Neutrophil (primary cell): ENCODE measurements around the gene YIF1B.

Experiments
- H3K27ac ChIP-seq: fragments of 200-600 bp; sonication (generic); 2 replicates; pipeline ENCODE4 v1.5.1; 2016; ENCODE audit warnings: mild to moderate bottlenecking, moderate library complexity
- H3K27me3 ChIP-seq: fragments of 200-600 bp; sonication (generic); 2 replicates; pipeline ENCODE4 v1.6.0; 2016; ENCODE audit warnings: mild to moderate bottlenecking
- H3K36me3 ChIP-seq: fragments of 200-600 bp; sonication (generic); 2 replicates; pipeline ENCODE4 v1.5.1; 2017
- H3K4me1 ChIP-seq, 2 experiments: fragments of 200-600 bp in 1 of 2; sonication (generic) in 1 of 2; 1 replicate in 1 of 2; 2 replicates in 1 of 2; pipeline versions ENCODE4 v1.5.1 to v1.6.1; 2013 to 2016; ENCODE audit warnings: low read depth in 1 of 2, low read length in 1 of 2, mild to moderate bottlenecking in 1 of 2, moderate library complexity in 1 of 2; ENCODE audit not compliant: control insufficient read depth in 1 of 2, insufficient read depth in 1 of 2
- H3K4me3 ChIP-seq, 2 experiments: fragments of 200-600 bp in 1 of 2; sonication (generic) in 1 of 2; 1 replicate in 1 of 2; 2 replicates in 1 of 2; pipeline ENCODE4 v1.5.1; 2013 to 2016; ENCODE audit warnings: low read depth in 1 of 2, low read length in 1 of 2, mild to moderate bottlenecking in 1 of 2, moderate library complexity in 1 of 2
- H3K9me3 ChIP-seq: fragments of 200-600 bp; sonication (generic); 2 replicates; pipeline ENCODE4 v1.5.1; 2016
- TF ChIP-seq, protein P1 (sequence below): fragments of 200-600 bp; sonication (generic); IDR thresholded peaks from 2 replicates; pipeline ENCODE4 v1.5.1; 2016; ENCODE audit warnings: antibody characterized with exemption

YIF1B gene

DNA sequence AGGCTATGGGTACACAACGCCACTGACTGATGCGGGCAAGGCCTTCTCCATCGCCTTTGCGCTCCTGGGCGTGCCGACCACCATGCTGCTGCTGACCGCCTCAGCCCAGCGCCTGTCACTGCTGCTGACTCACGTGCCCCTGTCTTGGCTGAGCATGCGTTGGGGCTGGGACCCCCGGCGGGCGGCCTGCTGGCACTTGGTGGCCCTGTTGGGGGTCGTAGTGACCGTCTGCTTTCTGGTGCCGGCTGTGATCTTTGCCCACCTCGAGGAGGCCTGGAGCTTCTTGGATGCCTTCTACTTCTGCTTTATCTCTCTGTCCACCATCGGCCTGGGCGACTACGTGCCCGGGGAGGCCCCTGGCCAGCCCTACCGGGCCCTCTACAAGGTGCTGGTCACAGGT, 10.8 kb upstream of the YIF1B start:
- no peaks in the 10 kb centered on the region for H3K27me3 ChIP-seq
- no peak overlapping the region for H3K4me3 ChIP-seq
- no peak overlapping the region for H3K27ac ChIP-seq
- TF ChIP-seq, protein P1, sequence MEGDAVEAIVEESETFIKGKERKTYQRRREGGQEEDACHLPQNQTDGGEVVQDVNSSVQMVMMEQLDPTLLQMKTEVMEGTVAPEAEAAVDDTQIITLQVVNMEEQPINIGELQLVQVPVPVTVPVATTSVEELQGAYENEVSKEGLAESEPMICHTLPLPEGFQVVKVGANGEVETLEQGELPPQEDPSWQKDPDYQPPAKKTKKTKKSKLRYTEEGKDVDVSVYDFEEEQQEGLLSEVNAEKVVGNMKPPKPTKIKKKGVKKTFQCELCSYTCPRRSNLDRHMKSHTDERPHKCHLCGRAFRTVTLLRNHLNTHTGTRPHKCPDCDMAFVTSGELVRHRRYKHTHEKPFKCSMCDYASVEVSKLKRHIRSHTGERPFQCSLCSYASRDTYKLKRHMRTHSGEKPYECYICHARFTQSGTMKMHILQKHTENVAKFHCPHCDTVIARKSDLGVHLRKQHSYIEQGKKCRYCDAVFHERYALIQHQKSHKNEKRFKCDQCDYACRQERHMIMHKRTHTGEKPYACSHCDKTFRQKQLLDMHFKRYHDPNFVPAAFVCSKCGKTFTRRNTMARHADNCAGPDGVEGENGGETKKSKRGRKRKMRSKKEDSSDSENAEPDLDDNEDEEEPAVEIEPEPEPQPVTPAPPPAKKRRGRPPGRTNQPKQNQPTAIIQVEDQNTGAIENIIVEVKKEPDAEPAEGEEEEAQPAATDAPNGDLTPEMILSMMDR, result no peak
- no peaks in the 10 kb centered on the region for H3K9me3 ChIP-seq
- peaks cover under 1 to 1% of the 10 kb centered on the region in 2 experiments for H3K4me1 ChIP-seq
- H3K36me3 ChIP-seq, result peaks cover 52% of the 10 kb centered on the region

DNA sequence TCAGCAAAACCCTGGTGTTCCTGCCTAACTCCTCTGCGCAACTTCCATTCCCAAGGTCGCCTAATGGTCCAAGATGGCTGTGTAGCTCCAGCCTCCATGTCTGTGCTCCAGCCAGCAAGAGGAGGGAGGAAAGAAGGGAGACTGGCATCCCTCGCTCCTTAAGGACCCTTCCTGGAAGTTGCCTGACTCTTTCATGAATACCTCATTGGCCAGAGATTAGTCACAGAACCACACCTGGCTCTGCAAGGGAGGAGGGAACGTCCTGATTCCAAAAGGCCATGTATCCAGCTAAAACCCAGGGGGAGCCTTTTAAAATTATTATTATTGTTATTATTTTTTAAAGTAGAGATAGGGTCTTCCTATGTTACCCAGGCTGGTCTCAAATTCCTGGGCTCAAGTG, 8.7 kb upstream of the YIF1B start:
- Histone ChIP-seq H3K36me3 (peaks cover 48% of the 10 kb centered on the region), H3K27ac (no peak overlapping the region), H3K4me3 (no peak overlapping the region), H3K27me3 (no peaks in the 10 kb centered on the region), H3K4me1 (peaks cover 20 to 22% of the 10 kb centered on the region in 2 experiments), H3K9me3 (no peaks in the 10 kb centered on the region)
- TF ChIP-seq, protein P1, result no peak

DNA sequence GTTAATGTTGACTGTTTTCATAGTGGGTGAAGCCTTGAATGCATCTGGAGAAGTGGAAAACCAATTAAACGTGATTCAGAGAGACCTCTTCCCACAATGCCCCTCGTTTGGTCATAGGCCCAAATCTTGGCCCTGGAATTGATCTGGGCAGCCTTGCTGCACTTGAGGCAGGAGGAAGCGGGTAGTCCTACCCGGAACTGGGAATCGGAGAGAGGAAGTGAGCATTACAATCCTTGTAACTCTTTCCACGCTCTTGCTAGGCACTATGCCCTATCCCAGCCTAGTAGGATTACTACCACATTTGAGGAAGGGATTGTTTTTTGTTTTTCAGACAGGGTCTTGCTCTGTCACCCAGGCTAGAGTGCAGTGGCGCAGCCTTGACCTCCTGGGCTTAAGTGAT, 7.5 kb upstream of the YIF1B start:
- Histone ChIP-seq H3K27me3 (no peaks in the 10 kb centered on the region), H3K9me3 (no peaks in the 10 kb centered on the region), H3K27ac (no peak overlapping the region), H3K36me3 (peaks cover 43% of the 10 kb centered on the region), H3K4me3 (no peak overlapping the region), H3K4me1 (peaks cover 31 to 34% of the 10 kb centered on the region in 2 experiments)
- TF ChIP-seq, protein P1, result no peak

DNA sequence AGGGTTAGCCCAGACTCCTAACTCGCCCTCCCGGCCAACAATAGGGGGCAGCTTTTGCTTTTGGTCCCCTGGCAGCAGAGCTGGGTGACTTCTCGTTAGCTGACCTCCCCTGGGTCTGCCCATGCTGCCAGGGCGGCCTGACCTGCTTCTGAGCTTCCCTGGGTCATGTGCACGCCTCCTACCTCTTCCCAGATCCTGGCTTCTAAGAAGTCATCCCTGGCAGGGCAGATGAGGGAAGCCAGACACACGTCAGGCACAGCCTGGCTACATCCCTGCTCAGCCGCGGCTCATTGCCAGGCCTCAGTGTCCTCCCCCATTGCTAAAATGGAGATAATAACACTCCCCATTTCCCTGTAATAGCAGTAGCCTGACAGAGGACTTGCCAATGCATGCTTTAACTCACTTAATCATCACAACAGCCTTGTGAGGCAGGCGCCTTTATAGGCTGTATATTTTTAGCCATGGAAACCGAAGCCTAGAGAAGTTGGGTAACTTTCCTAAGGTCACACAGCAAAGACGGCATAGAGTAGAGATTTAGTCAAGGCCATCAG, 6.0 kb upstream of the YIF1B start:
- H3K9me3 ChIP-seq, result no peaks in the 10 kb centered on the region
- peaks cover 47 to 50% of the 10 kb centered on the region in 2 experiments for H3K4me1 ChIP-seq
- H3K36me3 ChIP-seq, result peaks cover 27% of the 10 kb centered on the region
- H3K4me3 ChIP-seq, result no peak overlapping the region
- TF ChIP-seq, protein P1, result no peak
- peak overlapping the region; percentile 3 for H3K27ac ChIP-seq
- H3K27me3 ChIP-seq, result no peaks in the 10 kb centered on the region

DNA sequence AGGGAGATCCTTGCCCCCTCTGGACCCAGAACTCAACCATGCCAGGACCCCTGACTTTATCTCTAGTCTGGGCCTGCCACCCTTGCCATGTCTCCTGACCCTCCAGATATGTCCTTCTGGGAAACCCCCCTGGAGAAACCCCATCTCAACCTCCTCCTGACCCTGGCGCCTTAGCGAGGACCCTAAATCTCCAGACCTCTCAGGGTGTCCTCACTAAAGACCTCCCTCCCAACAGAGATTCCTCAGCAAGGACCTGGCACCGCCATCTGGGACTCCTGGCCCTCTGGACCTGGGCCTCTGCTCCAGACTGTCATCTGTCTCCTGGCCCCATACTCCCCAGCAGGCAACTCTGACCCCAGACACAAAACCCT, 5.2 kb upstream of the YIF1B start:
- no peaks in the 10 kb centered on the region for H3K9me3 ChIP-seq
- peaks cover 19% of the 10 kb centered on the region for H3K36me3 ChIP-seq
- TF ChIP-seq, protein P1, result no peak
- H3K4me3 ChIP-seq, result peak overlapping the region in 1 of 2 experiments; percentile 80
- H3K27ac ChIP-seq, result peak overlapping the region; percentile 3
- H3K4me1 ChIP-seq, result peaks cover 55 to 57% of the 10 kb centered on the region in 2 experiments
- no peaks in the 10 kb centered on the region for H3K27me3 ChIP-seq
